ENCODE data around the gene SLC6A7.

DNA sequence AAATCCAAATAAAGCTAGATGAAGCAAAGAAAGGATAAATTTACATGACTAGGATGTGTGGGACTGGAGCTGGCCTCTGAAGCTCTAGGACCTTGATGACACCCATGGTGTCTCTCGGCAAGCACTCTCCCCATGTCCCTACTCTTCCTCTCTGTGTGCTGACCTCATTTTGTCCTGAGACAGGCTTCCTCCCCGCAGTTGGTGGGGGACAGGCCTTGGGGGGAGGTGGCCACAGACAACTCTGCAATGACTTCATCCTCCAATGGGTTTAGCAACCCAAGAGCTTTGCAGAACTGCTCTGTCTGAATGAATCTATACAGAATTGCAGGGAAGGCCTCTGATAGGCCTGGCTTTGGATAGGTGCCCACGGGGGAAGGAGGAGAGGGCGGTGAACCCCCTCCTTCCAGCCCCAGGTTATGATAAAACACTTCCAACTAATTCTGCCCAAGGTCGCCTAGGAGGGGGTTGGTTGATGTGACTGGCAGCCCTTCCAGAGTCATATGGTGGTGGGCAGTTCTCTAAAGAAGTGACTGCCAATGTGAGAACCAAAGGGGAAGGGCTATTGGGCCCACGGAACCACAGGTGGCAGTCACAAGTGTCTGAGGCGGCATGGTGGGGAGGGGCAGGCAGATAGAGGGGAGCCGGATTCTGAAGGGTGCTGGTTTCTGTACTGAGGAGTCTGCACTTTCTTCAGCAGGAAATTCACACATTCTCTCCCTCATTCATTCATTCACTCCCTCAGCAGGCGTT, 6.0 kb downstream of the SLC6A7 start:
- TF ChIP-seq, protein P1, sequence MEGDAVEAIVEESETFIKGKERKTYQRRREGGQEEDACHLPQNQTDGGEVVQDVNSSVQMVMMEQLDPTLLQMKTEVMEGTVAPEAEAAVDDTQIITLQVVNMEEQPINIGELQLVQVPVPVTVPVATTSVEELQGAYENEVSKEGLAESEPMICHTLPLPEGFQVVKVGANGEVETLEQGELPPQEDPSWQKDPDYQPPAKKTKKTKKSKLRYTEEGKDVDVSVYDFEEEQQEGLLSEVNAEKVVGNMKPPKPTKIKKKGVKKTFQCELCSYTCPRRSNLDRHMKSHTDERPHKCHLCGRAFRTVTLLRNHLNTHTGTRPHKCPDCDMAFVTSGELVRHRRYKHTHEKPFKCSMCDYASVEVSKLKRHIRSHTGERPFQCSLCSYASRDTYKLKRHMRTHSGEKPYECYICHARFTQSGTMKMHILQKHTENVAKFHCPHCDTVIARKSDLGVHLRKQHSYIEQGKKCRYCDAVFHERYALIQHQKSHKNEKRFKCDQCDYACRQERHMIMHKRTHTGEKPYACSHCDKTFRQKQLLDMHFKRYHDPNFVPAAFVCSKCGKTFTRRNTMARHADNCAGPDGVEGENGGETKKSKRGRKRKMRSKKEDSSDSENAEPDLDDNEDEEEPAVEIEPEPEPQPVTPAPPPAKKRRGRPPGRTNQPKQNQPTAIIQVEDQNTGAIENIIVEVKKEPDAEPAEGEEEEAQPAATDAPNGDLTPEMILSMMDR (IDR thresholded peaks at IDR 0.05), result no peak
- no peak for TF ChIP-seq POLR2A (IDR thresholded peaks at IDR 0.05; ENCODE audit: low read depth)
